ENCODE measurements around the gene OR6C68. TPM values are rescaled to one million over a fixed set of nuclear protein-coding genes. Genes with fewer than 3 reads are reported as not detected.

OR6C68 gene
- total RNA-seq, 1 experiment from 2014 or later = not detected

- CTCF ChIA-PET = no interaction called here
- intact Hi-C loops (cut with micrococcal nuclease) = no loop called here
- ATAC-seq = no peak
Observed at GRCh38 chr12:55499231-55499630, 7.1 kb downstream of the OR6C68 start.

More at GRCh38 chr12:55499231-55499630, 7.1 kb downstream of the OR6C68 start:
- ChIA-PET POLR2A (no interaction called here), RAD21 (ENCODE audit: low non-redundant PET in 1 of 2, low total read pairs in 2 of 2, uncharacterized antibody in 2 of 2, unreplicated experiment in 2 of 2) (no interaction called here)
- Histone ChIP-seq H3K4me2 (ENCODE audit: low read length) (no peak overlapping the region), H3K9me3 (ENCODE audit: control insufficient read depth in 1 of 2, insufficient read depth in 1 of 2, low read depth in 1 of 2, low read length in 2 of 2) (no peaks in the 10 kb centered on the region), H3K9me2 (ENCODE audit: insufficient read depth) (no peaks in the 10 kb centered on the region), H3K27ac (ENCODE audit: low read depth, low read length) (no peak overlapping the region), H3K36me3 (ENCODE audit: control insufficient read depth in 1 of 2, insufficient read depth in 2 of 2, low read length in 2 of 2) (no peaks in the 10 kb centered on the region), H4K20me1 (ENCODE audit: insufficient read depth) (no peaks in the 10 kb centered on the region), H3K4me1 (ENCODE audit: control insufficient read depth in 1 of 2, insufficient read depth in 2 of 2, low read length in 2 of 2) (no peaks in the 10 kb centered on the region), H3K9ac (ENCODE audit: low read length) (no peak overlapping the region), H2AFZ (ENCODE audit: low read depth, low read length, poor library complexity, severe bottlenecking) (no peak overlapping the region), H3K79me2 (ENCODE audit: insufficient read depth, low read length) (no peaks in the 10 kb centered on the region), H3K27me3 (ENCODE audit: insufficient read depth, low read length) (peaks cover 21% of the 10 kb centered on the region), H3K4me3 (replicated peaks in 1 of 2; ENCODE audit: low read depth in 1 of 2, low read length in 2 of 2) (no peak overlapping the region)
- TF ChIP-seq ZBTB33 (IDR thresholded peaks at IDR 0.05; ENCODE audit: extremely low read depth, insufficient replicate concordance, low read length) (no peak), ELF1 (IDR thresholded peaks at IDR 0.05; ENCODE audit: borderline replicate concordance, low read depth) (no peak), EZH2phosphoT487 (IDR thresholded peaks at IDR 0.05; ENCODE audit: borderline replicate concordance) (no peak), ZFX (IDR thresholded peaks at IDR 0.05) (no peak), FOSL1 (IDR thresholded peaks at IDR 0.05; ENCODE audit: low read depth) (no peak), REST (IDR thresholded peaks at IDR 0.05; ENCODE audit: low read depth) (no peak), SP1 (IDR thresholded peaks at IDR 0.05; ENCODE audit: low read depth) (no peak), CBX3 (IDR thresholded peaks at IDR 0.05; ENCODE audit: low read depth) (no peak), SIN3A (IDR thresholded peaks at IDR 0.05; ENCODE audit: low read depth) (no peak), MAX (IDR thresholded peaks at IDR 0.05) (no peak), SRF (IDR thresholded peaks at IDR 0.05; ENCODE audit: low read depth) (no peak), YY1 (IDR thresholded peaks at IDR 0.05; ENCODE audit: extremely low read depth, insufficient replicate concordance, low read depth, low read length) (no peak), CTCF (IDR thresholded peaks at IDR 0.05 in 2 of 3, conservative IDR thresholded peaks at IDR 0.05 in 1 of 3; ENCODE audit: borderline replicate concordance in 1 of 3, insufficient read depth in 1 of 3, low read depth in 2 of 3, low read length in 2 of 3) (no peak), EGR1 (IDR thresholded peaks at IDR 0.05; ENCODE audit: low read depth) (no peak), POLR2AphosphoS5 (IDR thresholded peaks at IDR 0.05; ENCODE audit: low read depth, low read length) (no peak), POLR2A (IDR thresholded peaks at IDR 0.05; ENCODE audit: borderline replicate concordance, extremely low read depth, insufficient read depth, insufficient read length) (no peak), RAD21 (IDR thresholded peaks at IDR 0.05; ENCODE audit: low read depth) (no peak), EZH2 (IDR thresholded peaks at IDR 0.05) (no peak), JUND (IDR thresholded peaks at IDR 0.05) (no peak)
- DNase-seq (ENCODE audit: low read depth, low spot score) = no peak
- no TSS peak for BruUV-seq (replicated peaks)
